Lower lobe of right lung (tissue), 2 donors: Measurements from ENCODE around the gene MYCBPAP. TPM values are rescaled to one million over a fixed set of nuclear protein-coding genes. Genes with fewer than 3 reads are reported as not detected.

ENCODE experiments used
- ATAC-seq, 2 donors: fragments of 200-7000 bp; cut with Tn5 transposase; one replicate each; pipeline ENCODE4 v1.9.1; 2020 to 2022; ENCODE audit warnings: mild to moderate bottlenecking in 2 of 2, moderate library complexity in 2 of 2
- DNase-seq: peaks from one replicate; pipeline ENCODE4 v3.0.0-alpha.2; 2020
- H3K27ac ChIP-seq: fragments of 200-600 bp; one replicate; pipeline ENCODE4 v1.8.0; 2022
- H3K27me3 ChIP-seq: fragments of 200-600 bp; one replicate; pipeline ENCODE4 v1.8.0; 2022; ENCODE audit warnings: low read depth
- H3K36me3 ChIP-seq: fragments of 200-600 bp; one replicate; pipeline ENCODE4 v1.8.0; 2022; ENCODE audit warnings: mild to moderate bottlenecking
- H3K4me1 ChIP-seq: fragments of 200-600 bp; one replicate; pipeline ENCODE4 v1.8.0; 2022
- H3K4me3 ChIP-seq: fragments of 200-600 bp; one replicate; pipeline ENCODE4 v1.8.0; 2022; ENCODE audit warnings: mild to moderate bottlenecking
- H3K9me3 ChIP-seq: fragments of 200-600 bp; one replicate; pipeline ENCODE4 v1.8.0; 2022
- intact Hi-C: fragments of 100-400 bp; cut with DNase I; formaldehyde crosslinking; loops from one replicate; pipeline ENCODE4 v1.11.0; 2022
- total RNA-seq: library from RNA; stranded (reverse); fragmentation: NEBNext Ultra II Directional; extraction: Animal tissue kit (Norgen Biotek cat#: 25700); gene quantifications from one replicate; pipeline ENCODE4 v1.2.1, GENCODE V29; 2021
- TF ChIP-seq, protein P1 (sequence below): fragments of 200-600 bp; IDR thresholded peaks from one replicate; pipeline ENCODE4 v1.8.0; 2022; ENCODE audit warnings: antibody characterized with exemption, mild to moderate bottlenecking
- donor health status: DM: no; HTN: yes; CAD: no; lungs with severe emphysema.

The MYCBPAP gene
- total RNA-seq, 1 donor from 2014 or later, result 3.8 TPM

DNA sequence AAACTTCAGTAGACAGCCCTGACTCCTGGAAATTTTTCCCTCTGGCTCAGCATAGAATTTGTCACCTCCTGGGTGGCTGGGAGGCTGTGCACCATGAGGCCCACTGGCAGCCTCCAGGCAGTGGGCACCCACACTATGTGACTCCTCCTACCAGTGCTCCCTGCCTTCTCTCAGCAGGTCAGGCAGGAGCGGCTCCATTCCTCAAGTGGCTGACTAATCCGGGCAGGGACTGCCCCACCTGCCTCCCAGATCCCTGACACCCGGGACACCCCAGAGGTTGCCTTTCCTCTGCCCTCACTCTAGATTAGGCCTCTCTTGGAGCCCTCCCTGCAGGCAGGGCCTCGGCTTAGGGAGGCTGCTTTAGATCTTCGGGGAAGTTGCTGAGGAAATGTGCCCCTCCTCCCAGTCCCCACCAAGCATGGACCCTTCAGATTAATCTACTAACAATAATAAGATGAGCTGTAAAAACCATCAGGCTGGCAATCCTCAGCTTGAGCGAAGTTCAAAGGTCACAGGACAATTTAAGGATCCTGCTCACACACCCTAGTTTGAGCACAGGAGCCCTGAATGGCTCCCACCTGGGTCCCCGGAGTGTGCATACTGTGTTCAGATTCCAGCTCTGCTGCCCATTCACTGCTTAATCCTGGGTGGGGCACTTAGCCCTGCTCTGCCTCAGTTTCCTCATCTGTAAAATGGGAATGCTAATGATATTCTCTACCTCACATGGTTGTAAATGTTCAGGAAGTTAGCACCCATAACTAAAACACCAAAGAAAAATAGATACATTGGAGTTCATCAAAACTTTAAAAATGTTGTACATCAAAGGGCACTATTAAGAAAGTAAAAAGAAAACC lies 10.0 kb upstream of the MYCBPAP start:
- Histone ChIP-seq H3K9me3 (no peaks in the 10 kb centered on the region), H3K36me3 (no peaks in the 10 kb centered on the region), H3K27ac (no peak overlapping the region), H3K4me1 (no peaks in the 10 kb centered on the region), H3K4me3 (no peak overlapping the region), H3K27me3 (no peaks in the 10 kb centered on the region)
- ATAC-seq (peak; percentile 76 to 91), DNase-seq (no peak)
- TF ChIP-seq, protein P1, sequence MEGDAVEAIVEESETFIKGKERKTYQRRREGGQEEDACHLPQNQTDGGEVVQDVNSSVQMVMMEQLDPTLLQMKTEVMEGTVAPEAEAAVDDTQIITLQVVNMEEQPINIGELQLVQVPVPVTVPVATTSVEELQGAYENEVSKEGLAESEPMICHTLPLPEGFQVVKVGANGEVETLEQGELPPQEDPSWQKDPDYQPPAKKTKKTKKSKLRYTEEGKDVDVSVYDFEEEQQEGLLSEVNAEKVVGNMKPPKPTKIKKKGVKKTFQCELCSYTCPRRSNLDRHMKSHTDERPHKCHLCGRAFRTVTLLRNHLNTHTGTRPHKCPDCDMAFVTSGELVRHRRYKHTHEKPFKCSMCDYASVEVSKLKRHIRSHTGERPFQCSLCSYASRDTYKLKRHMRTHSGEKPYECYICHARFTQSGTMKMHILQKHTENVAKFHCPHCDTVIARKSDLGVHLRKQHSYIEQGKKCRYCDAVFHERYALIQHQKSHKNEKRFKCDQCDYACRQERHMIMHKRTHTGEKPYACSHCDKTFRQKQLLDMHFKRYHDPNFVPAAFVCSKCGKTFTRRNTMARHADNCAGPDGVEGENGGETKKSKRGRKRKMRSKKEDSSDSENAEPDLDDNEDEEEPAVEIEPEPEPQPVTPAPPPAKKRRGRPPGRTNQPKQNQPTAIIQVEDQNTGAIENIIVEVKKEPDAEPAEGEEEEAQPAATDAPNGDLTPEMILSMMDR, result no peak
- intact Hi-C loops, result no loop called here

DNA sequence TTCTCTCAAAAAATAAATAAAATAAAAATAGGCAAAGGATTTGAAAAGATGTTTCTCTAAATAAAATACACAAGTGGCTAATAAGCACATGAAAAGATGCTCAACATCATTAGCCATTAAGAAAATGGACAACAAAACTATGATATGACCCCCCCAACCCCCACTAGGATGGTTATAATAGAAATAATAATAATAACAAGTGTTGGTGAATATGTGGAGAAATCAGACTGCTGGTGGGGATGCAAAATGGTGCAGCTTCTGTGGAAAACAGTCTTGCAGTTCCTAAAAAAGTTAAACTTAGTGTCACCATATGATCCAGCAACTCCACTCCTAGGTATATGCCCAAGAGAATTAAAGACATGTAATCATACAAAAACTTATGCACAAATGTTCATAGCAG lies 9.0 kb upstream of the MYCBPAP start:
- Histone ChIP-seq H3K36me3 (no peaks in the 10 kb centered on the region), H3K27me3 (no peaks in the 10 kb centered on the region), H3K4me1 (no peaks in the 10 kb centered on the region), H3K9me3 (no peaks in the 10 kb centered on the region), H3K4me3 (no peak overlapping the region), H3K27ac (no peak overlapping the region)
- TF ChIP-seq, protein P1, result no peak
- ATAC-seq (no peak), DNase-seq (no peak)
- intact Hi-C loops, result no loop called here

DNA sequence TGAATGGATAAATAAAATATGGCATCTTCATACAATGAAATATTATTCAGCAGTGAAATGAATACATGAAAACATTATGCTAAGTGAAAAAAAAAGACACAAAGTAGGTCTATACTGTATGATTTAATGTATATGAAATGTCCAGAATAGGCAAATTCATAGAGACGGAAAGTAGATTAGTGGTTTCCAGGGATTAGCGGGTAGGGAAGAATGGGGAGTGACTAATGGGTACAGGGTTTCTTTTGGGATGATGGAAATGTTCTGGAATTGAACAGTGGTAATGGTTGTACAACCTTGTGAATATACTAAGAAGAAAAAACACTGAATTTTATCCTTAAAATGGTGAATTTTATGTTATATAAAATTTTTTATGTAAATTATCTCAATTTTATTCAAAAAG lies 8.5 kb upstream of the MYCBPAP start:
- Histone ChIP-seq H3K9me3 (no peaks in the 10 kb centered on the region), H3K4me3 (no peak overlapping the region), H3K27me3 (no peaks in the 10 kb centered on the region), H3K36me3 (no peaks in the 10 kb centered on the region), H3K27ac (no peak overlapping the region), H3K4me1 (no peaks in the 10 kb centered on the region)
- DNase-seq, result no peak
- intact Hi-C loops, result no loop called here
- ATAC-seq, result no peak
- TF ChIP-seq, protein P1, result no peak

DNA sequence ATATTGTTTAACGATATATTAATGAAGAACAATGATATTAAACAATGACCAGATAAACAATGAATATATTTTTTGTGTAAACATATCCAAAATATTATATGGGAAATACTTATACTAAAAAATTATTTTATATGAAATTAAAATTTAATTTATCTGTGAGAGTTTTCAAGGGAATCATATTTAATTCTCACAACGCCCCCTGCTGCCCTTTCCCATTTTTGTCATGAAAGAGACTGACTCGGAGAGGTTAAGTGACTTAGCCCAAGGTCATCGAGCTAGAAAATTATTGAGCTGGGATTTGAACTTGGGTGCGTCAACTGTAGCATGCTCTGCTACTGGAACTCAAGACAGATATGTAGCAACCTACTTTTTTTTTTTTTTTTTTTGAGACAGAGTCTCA lies 7.2 kb upstream of the MYCBPAP start:
- Histone ChIP-seq H3K36me3 (no peaks in the 10 kb centered on the region), H3K9me3 (no peaks in the 10 kb centered on the region), H3K27ac (no peak overlapping the region), H3K4me3 (no peak overlapping the region), H3K4me1 (no peaks in the 10 kb centered on the region), H3K27me3 (no peaks in the 10 kb centered on the region)
- DNase-seq (no peak), ATAC-seq (no peak)
- intact Hi-C loops, result no loop called here
- TF ChIP-seq, protein P1, result peak; percentile 41

DNA sequence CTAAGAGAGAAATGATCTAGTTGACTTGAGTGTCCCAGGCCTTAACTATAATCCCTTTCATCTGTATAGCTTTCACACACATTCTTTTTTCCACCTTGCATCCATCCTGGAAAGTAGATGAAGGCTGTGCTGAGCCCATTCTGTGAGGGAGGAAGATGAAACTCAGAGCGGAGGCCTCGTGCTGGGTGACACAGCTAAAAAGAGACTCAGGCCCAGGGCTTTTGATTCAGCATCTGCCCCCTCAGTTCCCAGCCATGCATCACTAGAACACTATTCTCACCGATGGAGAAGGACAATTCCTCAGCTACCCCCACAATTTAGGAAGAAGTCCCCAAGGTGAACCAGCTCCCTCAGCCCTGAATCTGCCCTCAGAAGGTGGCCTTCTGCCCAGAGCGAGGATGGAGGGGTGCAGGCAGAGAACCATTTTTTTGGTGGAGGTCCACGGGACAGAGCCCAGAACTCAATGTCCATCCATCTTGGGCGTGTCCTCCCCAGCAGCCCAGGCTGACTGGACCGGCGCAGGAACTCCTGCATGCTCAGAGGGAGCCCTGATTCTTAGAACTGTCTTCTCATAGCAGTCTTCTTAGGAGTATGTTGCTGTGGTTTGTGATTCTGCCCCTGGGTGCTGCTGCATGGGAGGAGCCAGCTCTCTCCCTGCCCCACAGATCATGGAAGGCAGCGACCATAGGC lies 5.8 kb upstream of the MYCBPAP start:
- Histone ChIP-seq H3K4me3 (no peak overlapping the region), H3K36me3 (no peaks in the 10 kb centered on the region), H3K4me1 (no peaks in the 10 kb centered on the region), H3K9me3 (no peaks in the 10 kb centered on the region), H3K27ac (no peak overlapping the region), H3K27me3 (no peaks in the 10 kb centered on the region)
- ATAC-seq (no peak), DNase-seq (no peak)
- TF ChIP-seq, protein P1, result no peak
- intact Hi-C loops, result no loop called here
